ENCODE results near the gene FGR. TPM values are rescaled to one million over a fixed set of nuclear protein-coding genes. Genes with fewer than 3 reads are reported as not detected.

FGR gene
- total and polyA plus RNA-seq, 2 experiments from 2014 or later = 0.18 TPM; not detected in 1

DNA sequence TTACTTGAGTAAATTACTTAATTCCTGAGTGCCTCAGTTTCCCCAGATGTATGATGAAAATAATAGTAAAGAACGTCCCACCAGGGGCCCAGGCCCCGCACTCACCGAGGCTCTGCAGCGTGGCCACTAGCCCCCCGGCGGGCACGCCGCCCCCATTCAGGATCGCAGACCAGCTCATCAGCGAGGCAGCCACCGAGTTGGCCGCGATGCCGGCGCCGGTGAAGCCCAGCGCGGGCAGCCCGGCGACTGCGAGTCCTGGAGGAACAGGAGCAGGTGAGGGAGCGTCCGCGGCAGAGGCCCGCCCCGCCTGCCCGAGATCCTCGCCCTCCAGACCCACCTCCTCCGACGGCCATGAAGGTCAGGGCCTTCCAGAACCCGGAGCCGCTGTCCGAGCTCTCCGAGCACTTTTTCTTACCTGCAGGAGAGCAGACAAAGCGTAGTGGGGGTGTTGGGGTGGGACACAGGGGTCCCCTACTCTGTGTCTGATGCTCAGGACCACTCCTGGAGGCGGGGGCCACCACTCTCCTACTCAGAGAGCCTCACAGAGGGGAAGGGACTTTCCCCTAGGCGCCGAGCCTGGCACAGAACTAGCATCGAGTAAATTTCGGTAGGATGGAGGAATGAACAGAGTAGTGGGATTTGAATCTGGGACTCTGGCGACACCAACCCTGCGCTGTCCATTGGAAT, 33.3 kb upstream of the FGR start:
- Histone ChIP-seq H3K9me3 (ENCODE audit: low read depth) (no peaks in the 10 kb centered on the region), H3K27ac (no peak overlapping the region), H3K36me3 (no peaks in the 10 kb centered on the region), H3K4me1 (ENCODE audit: low read depth) (peaks cover 9% of the 10 kb centered on the region), H3K4me3 (no peak overlapping the region), H3K27me3 (no peaks in the 10 kb centered on the region)
- DNase-seq (ENCODE audit: low read depth in 1 of 2, low spot score in 1 of 2) = no peak
- TF ChIP-seq, protein P1, sequence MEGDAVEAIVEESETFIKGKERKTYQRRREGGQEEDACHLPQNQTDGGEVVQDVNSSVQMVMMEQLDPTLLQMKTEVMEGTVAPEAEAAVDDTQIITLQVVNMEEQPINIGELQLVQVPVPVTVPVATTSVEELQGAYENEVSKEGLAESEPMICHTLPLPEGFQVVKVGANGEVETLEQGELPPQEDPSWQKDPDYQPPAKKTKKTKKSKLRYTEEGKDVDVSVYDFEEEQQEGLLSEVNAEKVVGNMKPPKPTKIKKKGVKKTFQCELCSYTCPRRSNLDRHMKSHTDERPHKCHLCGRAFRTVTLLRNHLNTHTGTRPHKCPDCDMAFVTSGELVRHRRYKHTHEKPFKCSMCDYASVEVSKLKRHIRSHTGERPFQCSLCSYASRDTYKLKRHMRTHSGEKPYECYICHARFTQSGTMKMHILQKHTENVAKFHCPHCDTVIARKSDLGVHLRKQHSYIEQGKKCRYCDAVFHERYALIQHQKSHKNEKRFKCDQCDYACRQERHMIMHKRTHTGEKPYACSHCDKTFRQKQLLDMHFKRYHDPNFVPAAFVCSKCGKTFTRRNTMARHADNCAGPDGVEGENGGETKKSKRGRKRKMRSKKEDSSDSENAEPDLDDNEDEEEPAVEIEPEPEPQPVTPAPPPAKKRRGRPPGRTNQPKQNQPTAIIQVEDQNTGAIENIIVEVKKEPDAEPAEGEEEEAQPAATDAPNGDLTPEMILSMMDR (IDR thresholded peaks at IDR 0.05; ENCODE audit: low read depth, low read length) = no peak

DNA sequence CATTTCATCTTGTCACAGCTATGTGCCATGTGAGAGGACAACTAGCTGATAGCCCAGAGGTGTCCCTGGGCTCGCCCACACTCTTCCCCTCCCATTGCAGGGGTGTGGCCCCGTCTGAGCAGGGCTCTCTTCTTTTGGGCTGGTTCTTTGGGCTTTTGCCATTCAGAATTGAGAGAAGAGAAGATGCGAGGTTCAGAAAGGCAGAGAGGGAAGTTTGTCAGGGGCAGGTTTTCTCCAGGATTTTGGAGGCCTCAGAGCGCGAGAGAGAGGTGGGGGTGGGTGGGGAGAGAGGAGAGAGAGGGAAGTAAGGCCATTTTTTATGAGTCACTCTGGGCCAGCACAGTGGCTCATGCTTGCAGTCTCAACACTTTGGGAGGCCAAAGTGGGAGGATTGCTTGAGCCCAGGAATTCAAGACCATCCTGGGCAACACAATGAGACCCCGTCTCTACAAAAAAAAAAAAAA, 31.8 kb upstream of the FGR start:
- Histone ChIP-seq H3K4me1 (ENCODE audit: low read depth) (peaks cover 2% of the 10 kb centered on the region), H3K4me3 (no peak overlapping the region), H3K9me3 (ENCODE audit: low read depth) (no peaks in the 10 kb centered on the region), H3K36me3 (no peaks in the 10 kb centered on the region), H3K27me3 (no peaks in the 10 kb centered on the region), H3K27ac (no peak overlapping the region)
- DNase-seq (ENCODE audit: low read depth in 1 of 2, low spot score in 1 of 2) = no peak
- TF ChIP-seq, protein P1 (IDR thresholded peaks at IDR 0.05; ENCODE audit: low read depth, low read length) = no peak

DNA sequence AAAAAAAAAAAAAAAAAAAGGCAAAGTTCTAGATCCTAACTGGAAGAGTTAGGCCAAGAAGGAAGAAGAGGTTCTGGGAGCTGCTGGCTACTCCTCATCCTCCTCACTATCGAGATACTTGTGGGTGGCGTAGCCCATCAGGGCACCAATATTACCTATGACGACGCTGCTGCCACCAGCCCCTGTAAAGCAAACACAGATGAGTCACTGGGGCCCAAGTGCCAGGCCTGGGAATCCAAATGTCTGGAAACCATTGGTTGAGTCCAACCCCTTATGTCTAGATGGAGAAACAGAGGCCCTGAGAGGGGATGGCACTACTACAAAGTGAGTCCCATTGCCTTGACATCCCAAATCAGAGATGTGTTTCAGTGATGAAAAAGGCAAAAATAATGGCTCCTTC, 31.3 kb upstream of the FGR start:
- no peaks in the 10 kb centered on the region for H3K36me3 ChIP-seq
- H3K4me3 ChIP-seq = no peak overlapping the region
- no peaks in the 10 kb centered on the region for H3K4me1 ChIP-seq (ENCODE audit: low read depth)
- TF ChIP-seq, protein P1 (IDR thresholded peaks at IDR 0.05; ENCODE audit: low read depth, low read length) = no peak
- H3K9me3 ChIP-seq (ENCODE audit: low read depth) = no peaks in the 10 kb centered on the region
- DNase-seq (ENCODE audit: low read depth in 1 of 2, low spot score in 1 of 2) = no peak
- H3K27me3 ChIP-seq = no peaks in the 10 kb centered on the region
- H3K27ac ChIP-seq = no peak overlapping the region

DNA sequence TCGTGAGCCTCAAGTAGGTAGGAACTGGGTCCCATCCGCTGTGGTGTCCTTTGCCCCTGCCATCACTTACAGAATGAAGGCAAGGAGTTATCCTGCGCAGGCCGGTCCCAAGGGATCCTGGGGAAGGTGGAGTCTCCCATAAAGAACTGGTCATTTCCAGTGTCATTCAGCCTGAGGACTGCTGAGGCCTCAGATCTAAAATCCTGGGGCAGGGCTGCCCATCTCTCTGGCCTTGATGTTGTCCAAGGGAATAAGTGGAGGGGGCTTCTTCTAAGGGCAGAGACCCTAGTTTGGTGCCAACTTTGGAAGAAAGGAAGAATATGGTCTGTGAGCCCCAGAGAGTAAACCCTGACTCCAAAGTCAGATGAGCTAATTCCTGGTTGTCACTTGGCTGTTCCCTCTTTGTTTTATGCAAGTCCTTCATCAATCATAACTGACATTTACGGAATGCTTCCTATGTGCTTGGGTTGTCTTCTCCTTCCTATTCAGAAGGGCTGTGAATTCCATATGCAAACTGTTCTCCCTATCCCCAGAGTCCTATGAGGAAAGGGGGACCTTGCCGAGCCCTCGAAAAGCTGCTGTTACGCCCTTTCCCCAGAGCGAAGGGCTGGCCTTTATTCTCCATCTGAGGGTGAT, 30.1 kb upstream of the FGR start:
- H3K4me1 ChIP-seq (ENCODE audit: low read depth) = no peaks in the 10 kb centered on the region
- H3K27ac ChIP-seq = no peak overlapping the region
- no peaks in the 10 kb centered on the region for H3K27me3 ChIP-seq
- DNase-seq (ENCODE audit: low read depth in 1 of 2, low spot score in 1 of 2) = no peak
- no peaks in the 10 kb centered on the region for H3K9me3 ChIP-seq (ENCODE audit: low read depth)
- no peak overlapping the region for H3K4me3 ChIP-seq
- TF ChIP-seq, protein P1 (IDR thresholded peaks at IDR 0.05; ENCODE audit: low read depth, low read length) = no peak
- H3K36me3 ChIP-seq = no peaks in the 10 kb centered on the region

DNA sequence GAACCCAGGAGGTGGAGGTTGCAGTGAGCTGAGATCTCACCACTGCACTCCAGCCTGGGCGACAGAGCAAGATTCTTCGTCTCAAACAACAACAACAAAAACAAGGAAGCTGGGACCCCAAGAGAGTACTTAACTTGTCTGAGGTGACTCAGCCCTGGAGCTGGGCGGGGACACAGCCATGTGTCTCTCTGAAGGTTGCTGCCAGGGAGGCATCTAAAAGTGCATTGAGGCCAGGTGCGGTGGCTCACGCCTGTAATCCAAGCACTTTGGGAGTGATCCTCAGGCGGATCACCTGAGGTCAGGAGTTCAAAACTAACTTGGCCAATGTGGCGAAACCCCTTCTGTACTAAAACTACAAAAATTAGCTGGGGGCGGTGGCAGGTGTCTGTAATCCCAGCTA, 29.3 kb upstream of the FGR start:
- TF ChIP-seq, protein P1 (IDR thresholded peaks at IDR 0.05; ENCODE audit: low read depth, low read length) = no peak
- no peaks in the 10 kb centered on the region for H3K4me1 ChIP-seq (ENCODE audit: low read depth)
- H3K4me3 ChIP-seq = no peak overlapping the region
- H3K27ac ChIP-seq = no peak overlapping the region
- H3K27me3 ChIP-seq = no peaks in the 10 kb centered on the region
- no peaks in the 10 kb centered on the region for H3K9me3 ChIP-seq (ENCODE audit: low read depth)
- DNase-seq (ENCODE audit: low read depth in 1 of 2, low spot score in 1 of 2) = no peak
- H3K36me3 ChIP-seq = no peaks in the 10 kb centered on the region

Measured in cardiac muscle cell (in vitro differentiated cells and primary cell).